Esophagus squamous epithelium (tissue), 5 donors: Measurements from ENCODE around the gene TLCD3B. TPM values are rescaled to one million over a fixed set of nuclear protein-coding genes. Genes with fewer than 3 reads are reported as not detected.

Experiments
- DNase-seq: peaks from one replicate; lab custom pipeline; 2025; lab: John Stamatoyannopoulos, UW
- H3K27ac ChIP-seq, 4 donors: fragments of 200-600 bp; sonication (generic); one replicate each; pipeline ENCODE4 v1.5.1; 2016 to 2019; ENCODE audit warnings: mild to moderate bottlenecking in 1 of 4
- H3K27me3 ChIP-seq, 4 donors: fragments of 200-600 bp; sonication (generic); 1 replicate in 3 of 4; 2 replicates in 1 of 4; pipeline versions ENCODE4 v1.5.1 to v1.6.0; 2017 to 2021; ENCODE audit warnings: antibody characterized with exemption in 1 of 4
- H3K36me3 ChIP-seq, 3 donors: fragments of 200-600 bp; sonication (generic); one replicate each; pipeline ENCODE4 v1.5.1; 2016 to 2019
- H3K4me1 ChIP-seq, 3 donors: fragments of 200-600 bp; sonication (generic); one replicate each; pipeline ENCODE4 v1.5.1; 2017 to 2019
- H3K4me3 ChIP-seq, 4 donors: fragments of 200-600 bp; sonication (generic); 1 replicate in 3 of 4; 2 replicates in 1 of 4; pipeline ENCODE4 v1.5.1; 2016 to 2019; ENCODE audit warnings: mild to moderate bottlenecking in 2 of 4, moderate library complexity in 1 of 4
- H3K9me3 ChIP-seq, 3 donors: fragments of 200-600 bp; sonication (generic); one replicate each; pipeline ENCODE4 v1.5.1; 2016 to 2019
- POLR2A ChIP-seq, 4 donors: fragments of 450-650 bp; IDR thresholded peaks; one replicate each; pipeline ENCODE4 v1.6.1; 2017; ENCODE audit warnings: antibody characterized with exemption in 4 of 4, mild to moderate bottlenecking in 4 of 4, moderate library complexity in 3 of 4
- WGBS, 2 donors: methylation state at CpG; one replicate each; pipeline ENCODE4 v1.1.5; 2018; 5-methylcytosine and 5-hydroxymethylcytosine counted together
- intact Hi-C: fragments of 100-400 bp; cut with DNase I; formaldehyde crosslinking; loops from one replicate; pipeline ENCODE4 v1.15.0; 2022
- total RNA-seq, 4 donors: library from RNA; depleted of rRNA; stranded (reverse); fragments of >200 nt; gene quantifications; one replicate each; pipeline ENCODE4 v1.1.0, GENCODE V29; 2016
- TF ChIP-seq, protein P1 (sequence below), 6 experiments: fragments of 450-650 bp in 4 of 6; fragments of 200-600 bp in 2 of 6; sonication (generic) in 2 of 6; IDR thresholded peaks; one replicate each; pipeline ENCODE4 v1.5.1; 2016 to 2019; ENCODE audit warnings: antibody characterized with exemption in 6 of 6, mild to moderate bottlenecking in 4 of 6, moderate library complexity in 4 of 6
- donor health status: DM: yes; HTN: yes; CAD: no.

The TLCD3B gene
- total RNA-seq, 4 donors from 2014 or later = not detected

DNA sequence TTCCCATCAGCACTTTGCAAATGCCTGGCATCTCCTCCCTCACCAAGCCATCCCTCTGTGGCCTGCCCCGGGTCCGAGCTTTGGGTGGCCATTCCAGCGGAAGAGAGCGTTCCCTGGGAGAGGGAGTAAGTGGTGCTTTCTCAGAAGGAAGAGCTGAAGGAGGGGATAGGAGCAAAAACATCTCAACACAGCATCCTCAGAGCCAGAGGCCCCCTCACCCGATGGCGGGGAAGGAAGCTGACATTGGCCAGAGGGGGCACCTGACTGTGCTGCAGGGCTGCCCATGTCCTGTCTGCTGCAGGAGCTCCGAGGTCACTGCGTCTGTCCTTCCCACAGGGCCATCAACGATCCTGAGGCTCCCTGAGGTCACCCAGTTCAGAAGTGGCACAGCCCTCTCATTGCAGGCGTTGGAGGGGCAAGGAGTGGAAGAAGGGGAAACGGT lies 427 bp upstream of the TLCD3B start:
- DNase-seq = no peak
- H3K36me3 ChIP-seq = no peaks in the 10 kb centered on the region
- H3K4me1 ChIP-seq = peaks cover 6 to 14% (median 11%) of the 10 kb centered on the region in 3 donors
- no peak overlapping the region for H3K27ac ChIP-seq
- H3K9me3 ChIP-seq = no peaks in the 10 kb centered on the region
- no peak overlapping the region for H3K4me3 ChIP-seq
- TF ChIP-seq, protein P1, sequence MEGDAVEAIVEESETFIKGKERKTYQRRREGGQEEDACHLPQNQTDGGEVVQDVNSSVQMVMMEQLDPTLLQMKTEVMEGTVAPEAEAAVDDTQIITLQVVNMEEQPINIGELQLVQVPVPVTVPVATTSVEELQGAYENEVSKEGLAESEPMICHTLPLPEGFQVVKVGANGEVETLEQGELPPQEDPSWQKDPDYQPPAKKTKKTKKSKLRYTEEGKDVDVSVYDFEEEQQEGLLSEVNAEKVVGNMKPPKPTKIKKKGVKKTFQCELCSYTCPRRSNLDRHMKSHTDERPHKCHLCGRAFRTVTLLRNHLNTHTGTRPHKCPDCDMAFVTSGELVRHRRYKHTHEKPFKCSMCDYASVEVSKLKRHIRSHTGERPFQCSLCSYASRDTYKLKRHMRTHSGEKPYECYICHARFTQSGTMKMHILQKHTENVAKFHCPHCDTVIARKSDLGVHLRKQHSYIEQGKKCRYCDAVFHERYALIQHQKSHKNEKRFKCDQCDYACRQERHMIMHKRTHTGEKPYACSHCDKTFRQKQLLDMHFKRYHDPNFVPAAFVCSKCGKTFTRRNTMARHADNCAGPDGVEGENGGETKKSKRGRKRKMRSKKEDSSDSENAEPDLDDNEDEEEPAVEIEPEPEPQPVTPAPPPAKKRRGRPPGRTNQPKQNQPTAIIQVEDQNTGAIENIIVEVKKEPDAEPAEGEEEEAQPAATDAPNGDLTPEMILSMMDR (IDR thresholded peaks at IDR 0.05) = no peak
- TF ChIP-seq POLR2A (IDR thresholded peaks at IDR 0.05) = no peak
- peaks cover 0 to 99% (median 17%) of the 10 kb centered on the region in 4 donors for H3K27me3 ChIP-seq
- intact Hi-C loops = no loop called here
- WGBS, 2 donors = 21% methylated on average over 8 of the region's 11 CpGs; no CpG with 5 or more reads in 1 of the 2 donors

DNA sequence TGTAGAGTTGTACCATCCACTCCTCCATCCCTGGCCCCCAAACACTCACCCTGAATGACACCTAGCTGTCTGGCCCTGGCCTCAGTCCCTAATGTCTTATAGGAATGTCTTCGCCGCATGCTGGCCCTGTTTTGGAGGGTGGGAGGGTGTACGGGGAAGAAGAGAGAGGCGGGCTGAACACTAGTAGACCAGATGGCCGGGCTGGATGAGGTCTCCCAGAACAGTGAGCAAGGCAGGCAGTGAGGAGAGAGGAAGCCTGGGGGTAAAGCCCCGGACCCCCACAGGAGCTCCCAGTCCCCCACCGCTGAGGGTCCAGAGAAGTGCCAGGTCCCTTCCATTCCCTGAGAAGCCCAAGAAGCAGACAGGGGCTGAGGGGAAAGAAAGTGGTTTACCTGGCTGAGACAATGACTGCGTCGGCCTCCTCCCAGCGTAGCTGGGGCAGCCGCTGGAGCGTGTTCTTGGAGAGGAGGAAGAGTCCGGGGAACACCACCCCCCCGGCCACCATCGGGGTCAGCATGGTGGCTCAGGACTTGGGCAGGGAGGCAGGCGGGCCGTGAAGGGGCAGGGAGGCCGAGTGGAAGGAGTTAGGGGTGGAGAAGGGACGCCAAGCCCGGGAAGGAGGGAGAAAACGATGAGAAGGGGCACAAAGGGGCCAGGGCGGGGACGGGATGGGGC lies 923 bp downstream of the TLCD3B start:
- DNase-seq = no peak
- H3K4me3 ChIP-seq = no peak overlapping the region
- no peaks in the 10 kb centered on the region for H3K36me3 ChIP-seq
- TF ChIP-seq, protein P1 (IDR thresholded peaks at IDR 0.05) = no peak
- TF ChIP-seq POLR2A (IDR thresholded peaks at IDR 0.05) = no peak
- H3K27me3 ChIP-seq = peaks cover 0 to 99% (median 17%) of the 10 kb centered on the region in 4 donors
- no peak overlapping the region for H3K27ac ChIP-seq
- H3K9me3 ChIP-seq = no peaks in the 10 kb centered on the region
- peaks cover 6 to 14% (median 11%) of the 10 kb centered on the region in 3 donors for H3K4me1 ChIP-seq
- WGBS, 2 donors = 14 to 25% methylated on average over 10 to 14 of the region's 23 CpGs
- intact Hi-C loops = no loop called here

DNA sequence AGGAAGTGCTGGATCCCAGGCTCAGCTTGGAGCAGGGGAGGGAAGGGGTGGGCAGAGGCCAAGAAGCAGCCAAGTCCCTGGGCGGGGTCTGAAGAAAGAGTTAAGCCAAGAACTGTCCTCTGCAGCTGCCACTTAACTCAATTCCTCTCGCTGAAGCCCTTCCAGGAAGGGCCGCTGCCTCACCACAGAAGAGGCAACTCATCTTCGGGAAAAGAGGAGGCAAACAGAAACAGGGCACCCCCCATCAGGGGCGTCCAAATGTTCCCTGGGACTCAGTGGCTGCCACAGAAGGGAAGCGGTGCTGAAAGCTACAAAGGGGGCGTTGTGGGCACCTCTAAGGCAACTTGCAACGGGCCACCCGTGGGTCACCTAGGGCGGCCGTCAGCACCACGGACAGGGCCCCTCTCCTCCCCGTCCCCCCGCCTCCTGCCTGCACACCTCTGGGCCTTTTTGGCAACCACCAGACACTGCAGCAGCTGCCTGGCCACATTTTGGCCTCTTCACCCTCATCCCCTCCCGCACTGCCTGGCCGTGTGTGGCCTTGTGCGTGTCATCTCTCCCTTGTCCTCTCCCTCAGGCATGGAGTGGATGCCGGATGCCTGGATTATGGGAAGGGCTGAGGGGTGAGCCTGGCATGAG lies 2.5 kb downstream of the TLCD3B start:
- WGBS, 2 donors = 0 to 15% methylated on average over 6 to 14 of the region's 18 CpGs
- H3K27me3 ChIP-seq = peaks cover 0 to 98% (median 17%) of the 10 kb centered on the region in 4 donors
- intact Hi-C loops = loop anchor here (5.0 kb wide), 1 partner anchor 331 kb away; no protein-coding TSS in a partner anchor

DNA sequence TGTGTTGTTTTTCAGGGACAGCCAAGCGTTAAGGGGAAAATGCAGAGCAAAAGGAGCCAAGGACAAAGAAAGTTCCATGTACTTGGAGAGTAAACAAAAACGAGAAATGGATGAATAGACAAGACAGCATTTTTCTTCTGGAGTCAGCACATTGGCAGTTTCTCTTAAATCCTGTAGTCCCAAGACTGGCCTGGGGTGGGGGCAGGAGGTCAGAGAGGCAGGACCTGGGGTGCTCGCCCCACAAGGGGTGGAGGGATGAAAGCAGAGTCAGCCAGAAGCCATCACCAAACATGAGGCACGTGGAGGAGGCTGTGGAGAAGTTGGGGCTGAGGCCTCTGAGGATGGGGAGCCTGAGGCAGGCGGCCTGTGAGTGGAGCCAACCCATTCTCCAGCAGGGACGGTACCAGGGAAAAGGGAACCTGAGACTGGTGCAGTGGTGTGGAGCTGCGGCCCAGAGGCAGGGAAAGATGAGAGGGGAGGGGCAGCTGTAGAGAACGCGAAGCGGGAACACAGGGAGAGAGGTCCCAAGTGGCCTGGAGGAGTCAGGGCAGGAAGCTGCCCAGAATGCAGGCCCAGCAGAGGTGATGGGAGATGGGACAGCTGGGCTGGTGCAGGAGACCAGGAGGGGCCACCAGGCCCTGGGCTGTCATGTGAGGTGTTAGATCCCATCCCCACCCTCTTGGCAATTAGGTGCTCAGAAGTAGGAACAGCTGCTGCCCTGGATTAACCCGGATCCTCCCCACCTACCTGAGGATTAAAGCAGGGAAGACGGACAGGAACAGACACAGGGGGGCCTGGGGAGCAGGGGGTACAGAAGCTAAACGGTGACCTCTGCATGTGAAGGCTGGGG lies 3.3 kb downstream of the TLCD3B start:
- Histone ChIP-seq H3K27me3 (peaks cover 0 to 90% (median 17%) of the 10 kb centered on the region in 4 donors), H3K9me3 (no peaks in the 10 kb centered on the region), H3K4me1 (peaks cover 6 to 14% (median 11%) of the 10 kb centered on the region in 3 donors), H3K27ac (no peak overlapping the region), H3K4me3 (no peak overlapping the region), H3K36me3 (no peaks in the 10 kb centered on the region)
- no peak for DNase-seq
- WGBS, 2 donors = 36 to 37% methylated on average over 12 to 13 of the region's 13 CpGs
- intact Hi-C loops = loop anchor here (5.0 kb wide), 1 partner anchor 331 kb away; no protein-coding TSS in a partner anchor
- no peak for TF ChIP-seq POLR2A (IDR thresholded peaks at IDR 0.05)
- TF ChIP-seq, protein P1 (IDR thresholded peaks at IDR 0.05) = no peak

More for the DNA sequence above, 2.5 kb downstream of the TLCD3B start:
- Histone ChIP-seq H3K36me3 (no peaks in the 10 kb centered on the region), H3K27ac (no peak overlapping the region), H3K4me3 (no peak overlapping the region), H3K9me3 (no peaks in the 10 kb centered on the region), H3K4me1 (peaks cover 6 to 14% (median 11%) of the 10 kb centered on the region in 3 donors)
- TF ChIP-seq, protein P1 (IDR thresholded peaks at IDR 0.05) = no peak
- TF ChIP-seq POLR2A (IDR thresholded peaks at IDR 0.05) = no peak
- no peak for DNase-seq
